HG03432 (cell line): ENCODE measurements around the gene JPH2.
A peak's percentile ranks its signal among the peaks of the same experiment; 100 is the strongest.

ENCODE experiments used
- ATAC-seq: cut with Tn5 transposase; IDR thresholded peaks from one replicate; pipeline ENCODE4 v1.9.1; 2021; ENCODE audit warnings: mild to moderate bottlenecking, moderate library complexity; ENCODE audit not compliant: unreplicated experiment

Gene JPH2

DNA sequence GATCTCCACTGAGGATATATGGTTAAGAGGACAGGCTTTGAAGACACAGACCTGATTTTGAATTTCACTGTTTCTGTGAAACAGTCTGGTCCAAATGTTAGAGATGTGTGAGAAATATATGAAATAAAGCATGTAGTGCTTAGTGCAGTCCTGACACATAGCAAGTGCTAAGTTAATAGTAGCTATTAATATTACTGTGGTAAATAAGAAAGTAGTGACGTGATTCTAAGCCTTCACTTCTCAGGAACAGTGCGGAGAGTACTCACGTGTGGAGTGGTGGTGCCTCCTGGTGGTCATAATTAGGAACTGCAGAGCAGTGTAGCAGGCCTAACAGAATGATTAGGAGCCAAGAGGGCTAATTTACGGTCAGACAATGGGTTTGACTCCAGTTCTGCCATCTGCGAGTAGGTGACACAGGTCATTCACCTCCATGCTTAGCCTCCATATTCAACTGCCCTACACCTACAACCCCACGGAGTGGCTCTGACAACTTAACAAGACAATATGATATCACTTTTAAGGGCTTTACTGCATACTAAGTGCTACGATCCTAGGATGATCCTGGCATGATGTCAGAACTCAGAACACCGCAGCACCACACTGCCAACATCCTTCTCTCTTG, 106.2 kb downstream of the JPH2 start:
- ATAC-seq = peak; percentile 74

DNA sequence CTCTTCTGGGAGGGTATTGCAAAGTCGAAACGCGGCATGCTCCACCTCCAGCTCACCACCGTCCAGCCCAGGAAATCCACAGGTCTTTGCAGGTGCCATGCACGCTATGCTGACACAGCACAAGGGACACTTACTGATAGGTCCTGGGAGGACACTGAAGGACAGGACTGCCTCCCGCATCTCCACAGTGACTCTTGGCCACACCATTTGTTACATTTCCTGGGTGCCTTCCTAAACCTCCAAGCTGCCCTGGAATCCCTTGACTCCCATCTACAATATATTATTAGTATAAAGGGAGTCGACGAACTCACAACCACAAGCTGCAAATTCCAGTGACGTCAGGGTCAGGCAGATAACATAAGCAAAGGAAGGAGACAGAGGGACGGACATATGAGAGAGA, 106.9 kb downstream of the JPH2 start:
- ATAC-seq = no peak

DNA sequence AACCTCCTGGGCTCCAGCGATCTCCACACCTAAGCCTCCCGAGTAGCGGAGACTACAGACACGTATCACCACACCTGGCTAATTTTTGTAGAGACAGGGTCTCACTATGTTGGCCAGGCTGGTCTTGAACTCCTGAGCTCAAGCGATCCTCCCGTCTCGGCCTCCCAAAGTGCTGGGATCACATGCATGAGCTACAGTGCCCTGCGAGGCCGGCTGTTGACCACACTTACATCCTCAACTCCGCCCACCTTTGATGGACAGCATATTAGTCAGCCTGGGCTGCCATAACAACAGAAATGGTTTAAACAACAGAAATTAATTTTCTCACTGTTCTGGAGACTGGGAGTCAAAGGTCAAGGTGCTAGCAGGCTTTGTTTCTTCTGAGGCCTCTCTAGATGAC, 107.7 kb downstream of the JPH2 start:
- ATAC-seq = no peak

- ATAC-seq = no peak
Measured at GRCh38 chr20:44075950-44076232, 111.1 kb downstream of the JPH2 start.

GRCh38 chr20:44075191-44075949, 111.6 kb downstream of the JPH2 start:
- no peak for ATAC-seq

GRCh38 chr20:44074252-44075151, 112.5 kb downstream of the JPH2 start:
- ATAC-seq = no peak

GRCh38 chr20:44073675-44074071, 113.3 kb downstream of the JPH2 start:
- no peak for ATAC-seq

GRCh38 chr20:44073011-44073674, 113.8 kb downstream of the JPH2 start:
- no peak for ATAC-seq

DNA sequence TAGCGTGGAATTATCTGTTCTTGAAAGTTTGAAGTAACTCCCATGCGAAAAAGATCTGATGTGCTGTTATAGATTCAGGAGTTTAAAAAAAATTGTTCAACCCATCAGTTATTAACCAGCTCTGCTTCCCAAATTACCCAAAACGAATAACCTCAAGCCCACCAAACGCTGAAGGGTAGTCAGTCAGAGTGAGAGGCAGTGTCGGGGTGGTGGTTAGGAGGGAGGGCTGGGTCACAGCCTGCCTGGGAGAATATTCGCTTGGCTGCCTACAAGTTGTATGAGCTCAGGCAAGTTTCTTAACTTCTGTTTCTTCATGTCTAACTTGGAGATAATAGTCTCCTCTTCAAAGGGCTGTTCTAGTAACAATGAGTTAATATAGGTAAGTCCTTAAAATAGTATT, 114.6 kb downstream of the JPH2 start:
- no peak for ATAC-seq

- no peak for ATAC-seq
Measured at GRCh38 chr20:44071526-44072111, 115.4 kb downstream of the JPH2 start.

DNA sequence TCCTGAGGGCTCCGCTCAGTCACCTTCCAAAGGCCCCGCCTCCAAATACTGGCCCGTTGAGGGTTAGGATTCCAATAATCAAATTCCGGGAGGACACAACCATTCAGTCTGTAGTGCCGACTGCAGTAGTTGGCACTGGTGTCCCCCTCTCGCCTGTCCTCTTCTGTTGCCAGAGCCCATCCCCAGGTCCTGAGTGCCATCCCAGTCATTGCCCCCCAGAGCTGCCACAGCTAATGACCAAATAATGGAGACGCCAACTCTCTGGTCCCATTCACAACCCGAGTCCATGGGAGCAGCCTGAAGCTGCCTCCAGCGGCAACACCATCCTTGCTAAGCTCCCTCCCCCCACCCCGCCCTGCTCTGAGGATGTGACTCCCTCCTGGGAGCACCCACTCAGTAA, 115.9 kb downstream of the JPH2 start:
- ATAC-seq = no peak

GRCh38 chr20:44070139-44070900, 116.7 kb downstream of the JPH2 start:
- no peak for ATAC-seq

DNA sequence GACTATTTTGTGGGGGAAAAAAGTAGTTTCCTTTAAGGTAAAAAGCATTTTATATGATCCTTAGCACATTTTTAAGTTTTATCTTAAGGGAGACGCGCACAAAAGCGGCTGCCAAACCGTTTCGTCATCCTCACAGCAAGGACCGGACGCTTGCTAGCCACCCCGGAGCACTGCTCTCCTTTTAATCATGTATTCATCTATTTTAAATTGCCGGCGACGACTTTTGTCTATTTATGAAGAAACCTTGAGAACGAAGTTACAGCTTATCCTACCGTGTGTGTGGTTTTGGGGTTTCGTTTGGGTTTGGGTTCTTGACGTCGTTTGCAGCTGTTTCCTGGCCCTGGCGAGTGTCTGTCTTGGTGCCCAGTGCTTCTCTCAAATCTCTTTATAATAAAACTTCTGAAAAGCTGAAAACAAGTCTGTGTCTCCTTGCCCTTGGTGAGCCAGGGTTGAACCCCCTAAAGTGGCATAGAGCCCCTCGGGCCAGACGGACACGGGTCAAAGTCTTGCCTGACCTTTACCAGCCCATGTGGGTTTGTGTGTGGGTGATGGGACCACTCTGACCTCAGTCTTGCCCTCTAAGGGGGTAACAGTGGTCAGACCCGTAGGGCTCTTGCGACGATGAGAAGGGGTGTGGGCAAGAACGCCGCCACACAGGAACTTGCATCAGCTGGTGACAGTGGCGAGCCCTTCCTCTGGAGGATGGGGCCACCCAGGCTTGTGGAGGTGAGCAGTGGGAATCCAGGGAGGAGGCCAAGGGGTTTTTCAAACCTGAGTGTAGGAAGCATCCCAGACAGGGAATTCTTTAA, 117.6 kb downstream of the JPH2 start:
- ATAC-seq = peak; percentile 66

DNA sequence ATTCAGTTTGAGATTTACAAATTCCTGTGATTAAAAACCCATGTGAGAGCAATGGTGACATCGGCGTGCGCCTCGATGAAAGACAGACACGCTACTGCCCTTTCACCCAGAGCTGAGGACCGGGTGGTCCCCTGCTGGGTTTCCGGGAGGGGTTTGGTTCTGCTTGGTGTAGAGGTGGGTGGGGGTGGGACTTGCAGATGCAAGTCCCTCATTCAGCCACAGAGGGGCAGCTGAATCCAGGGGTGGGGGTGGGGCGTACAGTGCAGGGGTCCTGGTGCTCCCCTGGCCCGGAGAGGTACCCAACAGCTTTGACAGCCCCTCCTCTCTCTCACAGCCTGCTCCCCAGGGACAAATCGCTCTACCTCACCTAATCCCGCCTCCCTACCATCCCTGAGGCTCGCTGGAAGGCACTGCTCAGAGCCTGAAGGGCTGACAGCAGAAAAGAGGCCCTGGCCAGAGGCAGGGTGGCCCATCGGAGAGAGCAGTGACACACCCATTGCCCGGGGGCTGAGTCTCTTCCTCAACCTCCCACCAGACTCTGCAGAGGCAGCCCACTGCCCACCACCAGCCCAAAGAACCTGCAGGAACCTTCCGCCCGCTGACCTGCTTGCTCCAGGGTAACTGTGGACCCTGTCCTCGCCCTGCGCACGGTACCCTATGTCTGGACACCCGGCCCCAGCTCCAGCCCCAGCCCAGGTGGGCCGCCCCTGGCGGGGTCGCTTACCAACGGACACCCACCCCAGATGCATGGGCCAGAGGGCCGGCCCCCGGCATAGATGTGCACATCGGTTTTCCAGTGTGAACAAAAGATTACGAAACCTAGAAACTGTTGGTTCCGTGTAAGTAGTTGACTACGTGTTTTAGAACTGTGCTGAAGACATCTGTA, 118.4 kb downstream of the JPH2 start:
- no peak for ATAC-seq

DNA sequence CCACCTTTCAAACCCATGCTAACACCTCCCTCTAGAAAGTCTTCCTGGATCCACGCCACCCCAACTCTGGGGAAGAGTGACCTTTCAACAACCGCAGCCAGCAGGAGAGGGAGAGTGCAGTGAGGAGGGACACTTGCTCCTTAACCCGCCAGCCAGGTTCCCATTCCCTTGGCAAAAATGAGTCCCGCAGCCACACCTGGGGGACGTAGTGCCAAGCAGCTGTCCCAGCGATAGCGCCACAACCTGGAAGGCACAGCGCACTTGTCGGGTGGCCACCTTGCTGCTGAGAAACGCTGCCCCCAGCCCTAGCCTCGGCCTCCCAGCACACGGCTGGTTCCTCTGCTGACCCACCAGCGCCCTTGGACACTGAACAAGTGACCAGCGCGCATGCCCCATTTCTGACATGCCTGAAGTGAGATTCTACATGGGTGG, 119.3 kb downstream of the JPH2 start:
- no peak for ATAC-seq

DNA sequence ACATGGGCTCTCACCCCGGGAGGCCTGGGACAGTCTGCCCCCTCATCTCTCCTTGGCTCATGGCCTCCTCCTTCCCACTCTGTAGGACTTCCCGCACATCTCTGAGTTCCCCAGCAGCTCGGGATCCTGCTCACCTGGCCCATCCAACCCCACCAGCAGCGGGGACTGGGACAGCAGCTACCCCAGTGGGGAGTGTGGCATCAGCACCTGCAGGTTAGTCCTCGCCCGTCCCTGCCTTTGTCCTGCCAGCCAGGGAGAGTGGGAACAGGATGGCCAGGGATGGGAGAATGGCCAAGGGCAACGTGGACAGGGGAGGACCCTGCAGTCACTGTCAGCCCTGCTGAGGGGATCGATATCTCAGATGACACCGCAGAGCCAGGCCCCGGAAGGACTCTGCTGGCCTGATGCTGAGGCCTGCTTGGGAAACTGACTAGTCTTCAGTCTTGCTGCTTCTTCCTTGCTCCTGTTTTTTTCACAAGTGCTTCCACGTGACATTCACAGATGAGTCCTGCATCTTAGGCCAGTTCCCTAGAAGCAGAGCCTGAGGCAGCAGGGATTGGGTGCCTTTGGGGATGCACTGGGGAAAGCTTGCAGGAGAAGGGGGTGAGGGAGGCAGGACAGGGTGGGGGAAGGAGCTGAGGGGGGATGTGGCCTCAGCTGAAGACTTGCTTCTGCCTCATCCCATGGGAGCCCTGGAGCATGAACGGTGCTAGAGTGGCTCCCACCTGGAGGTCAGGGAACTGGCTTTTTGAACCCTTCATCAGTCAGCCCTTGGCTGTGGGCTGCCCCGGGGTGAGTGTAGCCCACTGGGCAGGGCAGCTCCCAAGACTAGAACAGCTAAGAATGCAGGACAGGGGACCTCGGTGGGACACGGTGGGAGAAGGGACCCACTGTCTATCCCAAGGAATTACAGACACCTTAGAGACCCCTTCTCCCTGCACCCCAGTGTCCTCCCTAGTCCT, 120.1 kb downstream of the JPH2 start:
- ATAC-seq = no peak
